Neutrophil (primary cell): ENCODE measurements around the gene GPSM1.

ENCODE experiments used
- H3K27ac ChIP-seq: fragments of 200-600 bp; sonication (generic); 2 replicates; pipeline ENCODE4 v1.5.1; 2016; ENCODE audit warnings: mild to moderate bottlenecking, moderate library complexity
- H3K27me3 ChIP-seq: fragments of 200-600 bp; sonication (generic); 2 replicates; pipeline ENCODE4 v1.6.0; 2016; ENCODE audit warnings: mild to moderate bottlenecking
- H3K36me3 ChIP-seq: fragments of 200-600 bp; sonication (generic); 2 replicates; pipeline ENCODE4 v1.5.1; 2017
- H3K4me1 ChIP-seq, 2 experiments: fragments of 200-600 bp in 1 of 2; sonication (generic) in 1 of 2; 1 replicate in 1 of 2; 2 replicates in 1 of 2; pipeline versions ENCODE4 v1.5.1 to v1.6.1; 2013 to 2016; ENCODE audit warnings: low read depth in 1 of 2, low read length in 1 of 2, mild to moderate bottlenecking in 1 of 2, moderate library complexity in 1 of 2; ENCODE audit not compliant: control insufficient read depth in 1 of 2, insufficient read depth in 1 of 2
- H3K4me3 ChIP-seq, 2 experiments: fragments of 200-600 bp in 1 of 2; sonication (generic) in 1 of 2; 1 replicate in 1 of 2; 2 replicates in 1 of 2; pipeline ENCODE4 v1.5.1; 2013 to 2016; ENCODE audit warnings: low read depth in 1 of 2, low read length in 1 of 2, mild to moderate bottlenecking in 1 of 2, moderate library complexity in 1 of 2
- H3K9me3 ChIP-seq: fragments of 200-600 bp; sonication (generic); 2 replicates; pipeline ENCODE4 v1.5.1; 2016
- CTCF ChIP-seq: fragments of 200-600 bp; sonication (generic); IDR thresholded peaks from 2 replicates; pipeline ENCODE4 v1.5.1; 2016; ENCODE audit warnings: antibody characterized with exemption

The GPSM1 gene

GRCh38 chr9:136289651-136290507, 37.5 kb upstream of the GPSM1 start:
- TF ChIP-seq CTCF: no peak
- no peaks in the 10 kb centered on the region for H3K9me3 ChIP-seq
- H3K27ac ChIP-seq: no peak overlapping the region
- H3K4me1 ChIP-seq: no peaks in the 10 kb centered on the region
- no peaks in the 10 kb centered on the region for H3K27me3 ChIP-seq
- no peak overlapping the region for H3K4me3 ChIP-seq
- no peaks in the 10 kb centered on the region for H3K36me3 ChIP-seq

- no peaks in the 10 kb centered on the region for H3K27me3 ChIP-seq
- H3K4me3 ChIP-seq: no peak overlapping the region
Observed at GRCh38 chr9:136290508-136291000, 36.8 kb upstream of the GPSM1 start.

GRCh38 chr9:136291306-136292025, 35.9 kb upstream of the GPSM1 start:
- Histone ChIP-seq H3K9me3 (no peaks in the 10 kb centered on the region), H3K4me3 (no peak overlapping the region), H3K27ac (no peak overlapping the region), H3K4me1 (no peaks in the 10 kb centered on the region), H3K36me3 (no peaks in the 10 kb centered on the region), H3K27me3 (no peaks in the 10 kb centered on the region)
- TF ChIP-seq CTCF: no peak

More at GRCh38 chr9:136290508-136291000, 36.8 kb upstream of the GPSM1 start:
- Histone ChIP-seq H3K36me3 (no peaks in the 10 kb centered on the region), H3K27ac (no peak overlapping the region), H3K4me1 (no peaks in the 10 kb centered on the region), H3K9me3 (no peaks in the 10 kb centered on the region)
- TF ChIP-seq CTCF: no peak

- H3K27me3 ChIP-seq: no peaks in the 10 kb centered on the region
- no peak overlapping the region for H3K27ac ChIP-seq
- H3K9me3 ChIP-seq: no peaks in the 10 kb centered on the region
- H3K36me3 ChIP-seq: no peaks in the 10 kb centered on the region
- no peak overlapping the region for H3K4me3 ChIP-seq
- TF ChIP-seq CTCF: no peak
- no peaks in the 10 kb centered on the region for H3K4me1 ChIP-seq
Observed at GRCh38 chr9:136292026-136292538, 35.3 kb upstream of the GPSM1 start.

GRCh38 chr9:136292591-136293448, 34.5 kb upstream of the GPSM1 start:
- Histone ChIP-seq H3K27ac (no peak overlapping the region), H3K27me3 (no peaks in the 10 kb centered on the region), H3K4me3 (no peak overlapping the region), H3K9me3 (no peaks in the 10 kb centered on the region), H3K4me1 (no peaks in the 10 kb centered on the region), H3K36me3 (no peaks in the 10 kb centered on the region)
- no peak for TF ChIP-seq CTCF
